DND-41 (cell line): Measurements from ENCODE around the gene RELL1.

Experiments
- ATAC-seq: fragments of 200-7000 bp; cut with Tn5 transposase; 3 replicates; pipeline ENCODE4 v1.9.1; 2021; ENCODE audit warnings: low read depth; ENCODE audit not compliant: insufficient read depth
- DNase-seq: peaks from one replicate; pipeline ENCODE4 v3.0.0-alpha.2; 2020
- H2AFZ ChIP-seq: 2 replicates; pipeline ENCODE4 v1.6.0; 2012; ENCODE audit warnings: low read depth, low read length
- H3K27ac ChIP-seq: 2 replicates; pipeline ENCODE4 v1.5.1; 2012; ENCODE audit warnings: low read length, inconsistent platforms
- H3K27me3 ChIP-seq: fragments of 200-600 bp; sonication (generic); 2 replicates; pipeline ENCODE4 v1.6.0; 2012; ENCODE audit warnings: low read length, mild to moderate bottlenecking, inconsistent platforms; ENCODE audit not compliant: insufficient read depth, poor library complexity
- H3K36me3 ChIP-seq: 2 replicates; pipeline ENCODE4 v1.5.1; 2012; ENCODE audit warnings: low read length, inconsistent platforms; ENCODE audit not compliant: insufficient read depth
- H3K4me1 ChIP-seq: 2 replicates; pipeline ENCODE4 v1.5.1; 2012; ENCODE audit warnings: mild to moderate bottlenecking, low read length; ENCODE audit not compliant: insufficient read depth
- H3K4me2 ChIP-seq: 2 replicates; pipeline ENCODE4 v1.6.0; 2012; ENCODE audit warnings: mild to moderate bottlenecking, moderate library complexity, low read length, inconsistent platforms; ENCODE audit not compliant: insufficient read depth
- H3K4me3 ChIP-seq, 2 experiments: fragments of 200-600 bp in 1 of 2; shearing (Covaris generic) in 1 of 2; 2 replicates each; pipeline ENCODE4 v1.5.1; 2012 to 2016; ENCODE audit warnings: inconsistent platforms in 2 of 2, low read length in 2 of 2, mild to moderate bottlenecking in 2 of 2, low read depth in 1 of 2, moderate library complexity in 1 of 2
- H3K79me2 ChIP-seq: 2 replicates; pipeline ENCODE4 v1.6.0; 2012; ENCODE audit warnings: low read length, inconsistent platforms; ENCODE audit not compliant: insufficient read depth
- H3K9ac ChIP-seq: 2 replicates; pipeline ENCODE4 v1.6.0; 2012; ENCODE audit warnings: low read depth, mild to moderate bottlenecking, inconsistent platforms, low read length, moderate library complexity
- H3K9me3 ChIP-seq: 2 replicates; pipeline ENCODE4 v1.5.1; 2012; ENCODE audit warnings: low read length, moderate library complexity, mild to moderate bottlenecking, inconsistent platforms; ENCODE audit not compliant: insufficient read depth, severe bottlenecking
- H4K20me1 ChIP-seq: 2 replicates; pipeline ENCODE4 v1.6.0; 2012; ENCODE audit warnings: low read length; ENCODE audit not compliant: insufficient read depth
- CTCF ChIP-seq: IDR thresholded peaks from 2 replicates; pipeline ENCODE4 v1.5.1; 2012; ENCODE audit warnings: borderline replicate concordance, low read length, moderate library complexity, mild to moderate bottlenecking; ENCODE audit not compliant: poor library complexity, severe bottlenecking; ENCODE audit errors: extremely low read depth
- EZH2 ChIP-seq: IDR thresholded peaks from 3 replicates; pipeline ENCODE4 v1.6.1; 2012; ENCODE audit warnings: borderline replicate concordance, low read depth, mild to moderate bottlenecking, moderate library complexity, low read length, inconsistent platforms; ENCODE audit not compliant: severe bottlenecking

Gene RELL1

GRCh38 chr4:37675587-37676290, 10.4 kb downstream of the RELL1 start:
- peak; percentile 40 for DNase-seq

DNA sequence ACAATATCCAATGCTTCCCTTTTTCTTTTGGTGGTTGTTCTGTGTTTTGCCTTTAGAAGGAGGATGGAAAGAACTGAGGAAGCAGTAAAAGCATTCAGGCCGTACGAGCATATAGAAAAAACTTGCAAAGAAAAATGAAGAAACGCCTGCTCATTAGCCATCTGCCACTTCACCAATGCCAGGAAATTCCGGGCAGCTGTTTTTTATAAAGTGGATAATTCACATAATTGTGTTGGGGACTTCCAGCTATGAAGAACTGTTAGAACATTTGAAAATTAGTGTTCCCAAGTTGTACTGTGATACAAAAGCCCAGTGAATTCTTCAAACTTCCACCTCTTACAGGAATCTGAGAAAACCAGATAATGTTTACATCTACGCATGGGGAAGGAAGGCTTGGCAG, 11.7 kb downstream of the RELL1 start:
- Histone ChIP-seq H4K20me1 (peaks cover 12% of the 10 kb centered on the region; the same call in 1 of the 2 replicates), H3K9me3 (no peaks in the 10 kb centered on the region), H3K9ac (no peak overlapping the region), H3K27me3 (no peaks in the 10 kb centered on the region), H3K4me1 (peaks cover 14% of the 10 kb centered on the region), H3K27ac (no peak overlapping the region), H3K4me3 (no peak overlapping the region), H3K4me2 (no peak overlapping the region), H3K36me3 (no peaks in the 10 kb centered on the region), H3K79me2 (peaks cover 70% of the 10 kb centered on the region), H2AFZ (no peak overlapping the region)
- TF ChIP-seq EZH2 = no peak
- TF ChIP-seq CTCF = no peak
- ATAC-seq = no peak
- no peak for DNase-seq

More at GRCh38 chr4:37675587-37676290, 10.4 kb downstream of the RELL1 start:
- Histone ChIP-seq H3K79me2 (peaks cover 73% of the 10 kb centered on the region), H3K9me3 (no peaks in the 10 kb centered on the region), H3K4me2 (no peak overlapping the region), H2AFZ (no peak overlapping the region), H3K36me3 (0 out of 2 replicates have a peak, but pooled peaks cover 4% of the 10 kb centered on the region), H4K20me1 (peaks cover 12% of the 10 kb centered on the region; the same call in 1 of the 2 replicates), H3K4me3 (no peak overlapping the region), H3K4me1 (peaks cover 14% of the 10 kb centered on the region), H3K27me3 (no peaks in the 10 kb centered on the region), H3K27ac (peak overlapping the region; percentile 13; the same call in 1 of the 2 replicates), H3K9ac (no peak overlapping the region)
- peak; percentile 89 for ATAC-seq
- TF ChIP-seq EZH2 (no peak), CTCF (no peak)

GRCh38 chr4:37673538-37674192, 12.5 kb downstream of the RELL1 start:
- DNase-seq = no peak
- TF ChIP-seq CTCF (no peak), EZH2 (no peak)
- Histone ChIP-seq H4K20me1 (peaks cover 12% of the 10 kb centered on the region; the same call in 1 of the 2 replicates), H3K79me2 (peaks cover 63% of the 10 kb centered on the region), H3K4me1 (peaks cover 14% of the 10 kb centered on the region), H3K36me3 (no peaks in the 10 kb centered on the region), H3K27me3 (no peaks in the 10 kb centered on the region), H3K27ac (no peak overlapping the region), H3K9me3 (no peaks in the 10 kb centered on the region), H3K9ac (no peak overlapping the region), H3K4me2 (no peak overlapping the region), H3K4me3 (no peak overlapping the region), H2AFZ (no peak overlapping the region)
- ATAC-seq = no peak
